ENCODE measurements around the gene SSTR1.
A peak's percentile ranks its signal among the peaks of the same experiment; 100 is the strongest.

Gene SSTR1

GRCh38 chr14:38197784-38198335, 9.8 kb upstream of the SSTR1 start:
- H3K4me3 Mint-ChIP-seq, result no peak overlapping the region
- no peak for ATAC-seq
- no peaks in the 10 kb centered on the region for H3K9me3 Mint-ChIP-seq
- no peaks in the 10 kb centered on the region for H3K27me3 Mint-ChIP-seq
- DNase-seq, result no peak
- no peak overlapping the region for H3K27ac Mint-ChIP-seq
- H3K4me1 Mint-ChIP-seq, result peaks cover 4% of the 10 kb centered on the region

GRCh38 chr14:38198425-38198824, 9.3 kb upstream of the SSTR1 start:
- H3K27me3 Mint-ChIP-seq, result no peaks in the 10 kb centered on the region
- H3K4me1 Mint-ChIP-seq, result peaks cover 4% of the 10 kb centered on the region
- no peak overlapping the region for H3K4me3 Mint-ChIP-seq
- DNase-seq, result no peak
- no peak for ATAC-seq
- no peaks in the 10 kb centered on the region for H3K9me3 Mint-ChIP-seq
- H3K27ac Mint-ChIP-seq, result no peak overlapping the region

GRCh38 chr14:38199076-38199475, 8.6 kb upstream of the SSTR1 start:
- no peak for ATAC-seq
- Mint-ChIP-seq H3K4me1 (peaks cover 4% of the 10 kb centered on the region), H3K4me3 (no peak overlapping the region), H3K27me3 (no peaks in the 10 kb centered on the region), H3K27ac (no peak overlapping the region), H3K9me3 (no peaks in the 10 kb centered on the region)
- DNase-seq, result no peak

GRCh38 chr14:38199739-38200138, 8.0 kb upstream of the SSTR1 start:
- Mint-ChIP-seq H3K27me3 (no peaks in the 10 kb centered on the region), H3K4me3 (no peak overlapping the region), H3K9me3 (no peaks in the 10 kb centered on the region), H3K27ac (no peak overlapping the region), H3K4me1 (peaks cover 4% of the 10 kb centered on the region)
- DNase-seq (no peak), ATAC-seq (no peak)

GRCh38 chr14:38201137-38201828, 6.4 kb upstream of the SSTR1 start:
- H3K4me3 Mint-ChIP-seq, result no peak overlapping the region
- H3K27me3 Mint-ChIP-seq, result no peaks in the 10 kb centered on the region
- H3K4me1 Mint-ChIP-seq, result peaks cover 4% of the 10 kb centered on the region
- no peak overlapping the region for H3K27ac Mint-ChIP-seq
- DNase-seq (no peak), ATAC-seq (no peak)
- H3K9me3 Mint-ChIP-seq, result no peaks in the 10 kb centered on the region

GRCh38 chr14:38202444-38203191, 5.1 kb upstream of the SSTR1 start:
- DNase-seq, result no peak
- no peaks in the 10 kb centered on the region for H3K4me1 Mint-ChIP-seq
- no peak overlapping the region for H3K4me3 Mint-ChIP-seq
- no peaks in the 10 kb centered on the region for H3K9me3 Mint-ChIP-seq
- no peak for ATAC-seq
- no peak overlapping the region for H3K27ac Mint-ChIP-seq
- peaks cover 8% of the 10 kb centered on the region for H3K27me3 Mint-ChIP-seq

GRCh38 chr14:38203929-38204718, 3.6 kb upstream of the SSTR1 start:
- Mint-ChIP-seq H3K27me3 (peaks cover 23% of the 10 kb centered on the region), H3K4me1 (peaks cover 14% of the 10 kb centered on the region), H3K4me3 (no peak overlapping the region), H3K27ac (no peak overlapping the region), H3K9me3 (no peaks in the 10 kb centered on the region)
- ATAC-seq (no peak), DNase-seq (no peak)

GRCh38 chr14:38204719-38205115, 3.0 kb upstream of the SSTR1 start:
- H3K4me1 Mint-ChIP-seq, result peaks cover 19% of the 10 kb centered on the region
- no peak for ATAC-seq
- no peak overlapping the region for H3K4me3 Mint-ChIP-seq
- H3K27me3 Mint-ChIP-seq, result peaks cover 29% of the 10 kb centered on the region
- no peaks in the 10 kb centered on the region for H3K9me3 Mint-ChIP-seq
- no peak overlapping the region for H3K27ac Mint-ChIP-seq
- DNase-seq, result no peak

GRCh38 chr14:38205119-38205813, 2.4 kb upstream of the SSTR1 start:
- ATAC-seq, result no peak
- peaks cover 34% of the 10 kb centered on the region for H3K27me3 Mint-ChIP-seq
- H3K4me3 Mint-ChIP-seq, result no peak overlapping the region
- H3K4me1 Mint-ChIP-seq, result peaks cover 25% of the 10 kb centered on the region
- H3K9me3 Mint-ChIP-seq, result no peaks in the 10 kb centered on the region
- DNase-seq, result no peak
- H3K27ac Mint-ChIP-seq, result no peak overlapping the region

- H3K9me3 Mint-ChIP-seq, result no peaks in the 10 kb centered on the region
- H3K27me3 Mint-ChIP-seq, result peaks cover 43% of the 10 kb centered on the region
- no peak overlapping the region for H3K27ac Mint-ChIP-seq
- H3K4me1 Mint-ChIP-seq, result peaks cover 33% of the 10 kb centered on the region
- ATAC-seq (no peak), DNase-seq (no peak)
- H3K4me3 Mint-ChIP-seq, result no peak overlapping the region
Observed at GRCh38 chr14:38205949-38206665, 1.6 kb upstream of the SSTR1 start.

GRCh38 chr14:38206689-38207376, 871 bp upstream of the SSTR1 start:
- Mint-ChIP-seq H3K4me1 (peaks cover 40% of the 10 kb centered on the region), H3K9me3 (no peaks in the 10 kb centered on the region), H3K27me3 (peaks cover 50% of the 10 kb centered on the region), H3K4me3 (no peak overlapping the region), H3K27ac (no peak overlapping the region)
- no peak for DNase-seq
- ATAC-seq, result no peak

- DNase-seq (no peak), ATAC-seq (no peak)
- Mint-ChIP-seq H3K4me3 (no peak overlapping the region), H3K27me3 (peaks cover 54% of the 10 kb centered on the region), H3K9me3 (no peaks in the 10 kb centered on the region), H3K4me1 (peaks cover 42% of the 10 kb centered on the region), H3K27ac (no peak overlapping the region)
Observed at GRCh38 chr14:38207377-38207735, 348 bp upstream of the SSTR1 start.

GRCh38 chr14:38208618-38209562, 1.2 kb downstream of the SSTR1 start:
- Mint-ChIP-seq H3K27ac (no peak overlapping the region), H3K27me3 (peaks cover 62% of the 10 kb centered on the region)

More at GRCh38 chr14:38208618-38209562, 1.2 kb downstream of the SSTR1 start:
- DNase-seq (no peak), ATAC-seq (peak; percentile 83)
- peak overlapping the region; percentile 64 to 82 for H3K4me3 Mint-ChIP-seq
- H3K9me3 Mint-ChIP-seq, result no peaks in the 10 kb centered on the region
- peaks cover 42% of the 10 kb centered on the region for H3K4me1 Mint-ChIP-seq

All from stimulated activated naive CD8-positive, alpha-beta T cell treated with anti-CD3 and anti-CD28 coated beads, Interleukin-15, amount 100 ng/mL, for 72 hours (primary cell).